Superior temporal gyrus (tissue), 1 donor: ENCODE measurements around the gene ZNF613.
"Not testable (repeated sequence)": the region's sequence is repeated elsewhere in the genome, so short reads cannot be mapped to it uniquely, and the experiment has no call there.

ENCODE experiments used
- DNase-seq: peaks from one replicate; pipeline ENCODE4 v3.0.0-alpha.2; 2016; ENCODE audit errors: extremely low spot score

The ZNF613 gene

DNA sequence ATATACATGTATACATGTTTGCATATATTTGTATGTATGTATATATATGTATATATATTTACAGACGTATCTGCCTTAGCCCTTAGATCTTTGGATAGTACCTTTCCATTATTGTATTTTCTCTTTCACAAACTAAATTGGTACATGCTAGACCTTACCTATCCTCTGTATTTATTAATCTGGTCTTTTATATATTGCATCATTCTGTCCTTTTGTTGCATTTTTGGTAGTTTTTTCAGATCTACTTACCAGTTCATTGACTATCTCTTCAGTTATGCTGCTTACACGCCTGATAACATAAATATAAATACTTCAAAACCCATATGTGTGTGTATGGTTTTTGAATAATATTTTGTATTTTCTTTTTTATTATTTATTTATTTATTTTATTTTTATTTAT is 11.7 kb downstream of the ZNF613 start:
- DNase-seq = no peak

DNA sequence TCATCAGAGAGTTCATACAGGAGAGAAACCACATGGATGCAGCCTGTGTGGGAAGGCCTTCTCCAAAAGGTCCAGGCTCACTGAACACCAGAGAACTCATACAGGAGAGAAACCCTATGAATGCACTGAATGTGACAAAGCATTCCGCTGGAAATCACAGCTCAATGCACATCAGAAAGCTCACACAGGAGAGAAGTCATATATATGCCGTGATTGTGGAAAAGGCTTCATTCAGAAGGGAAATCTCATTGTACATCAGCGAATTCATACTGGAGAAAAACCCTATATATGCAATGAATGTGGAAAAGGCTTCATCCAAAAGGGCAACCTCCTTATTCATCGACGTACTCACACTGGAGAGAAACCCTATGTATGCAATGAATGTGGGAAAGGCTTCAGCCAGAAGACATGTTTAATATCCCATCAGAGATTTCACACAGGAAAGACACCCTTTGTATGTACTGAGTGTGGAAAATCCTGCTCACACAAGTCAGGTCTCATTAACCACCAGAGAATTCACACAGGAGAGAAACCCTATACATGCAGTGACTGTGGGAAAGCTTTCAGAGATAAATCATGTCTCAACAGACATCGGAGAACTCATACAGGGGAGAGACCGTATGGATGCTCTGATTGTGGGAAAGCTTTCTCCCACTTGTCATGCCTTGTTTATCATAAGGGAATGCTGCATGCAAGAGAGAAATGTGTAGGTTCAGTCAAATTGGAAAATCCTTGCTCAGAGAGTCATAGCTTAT is 17.7 kb downstream of the ZNF613 start:
- no peak for DNase-seq

DNA sequence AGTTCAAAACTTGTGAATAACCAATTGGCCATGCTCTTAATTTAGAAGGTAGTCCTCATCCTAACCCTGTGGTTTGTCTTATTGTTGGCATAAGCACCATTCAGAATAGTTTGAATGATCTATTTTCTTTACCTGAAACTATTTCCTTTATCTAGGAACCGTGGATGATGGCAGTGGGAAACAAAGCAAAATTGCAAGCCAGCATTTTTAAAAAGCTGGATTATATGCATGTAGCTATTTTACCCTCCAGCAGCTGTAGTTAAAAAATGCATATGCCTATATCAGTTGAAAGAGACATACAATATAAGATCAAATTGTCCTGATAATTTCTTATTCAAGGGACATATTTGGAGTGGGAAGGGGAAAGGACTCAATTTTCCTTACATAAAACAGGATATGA is 19.3 kb downstream of the ZNF613 start:
- DNase-seq = no peak

DNA sequence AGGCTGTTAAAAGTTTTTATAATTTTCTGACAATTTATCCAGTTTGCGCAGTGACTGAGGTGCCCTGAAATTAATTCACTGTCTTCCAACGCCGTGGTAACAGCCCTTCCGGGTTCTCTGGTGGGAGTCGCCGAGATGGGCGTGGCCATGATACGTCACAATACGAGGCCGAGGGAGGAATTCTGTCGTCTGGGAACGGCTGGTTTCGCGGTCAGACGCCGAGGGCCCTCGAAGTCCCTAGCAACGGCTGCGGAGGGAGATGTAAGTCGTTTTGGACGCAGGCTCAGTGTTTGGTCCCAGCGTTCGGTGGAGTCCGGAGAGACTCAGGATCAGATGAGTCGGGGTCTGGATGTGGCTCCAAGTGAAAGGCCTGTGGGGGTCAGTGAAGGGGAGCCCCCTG is 21.7 kb downstream of the ZNF613 start:
- DNase-seq = no peak

DNA sequence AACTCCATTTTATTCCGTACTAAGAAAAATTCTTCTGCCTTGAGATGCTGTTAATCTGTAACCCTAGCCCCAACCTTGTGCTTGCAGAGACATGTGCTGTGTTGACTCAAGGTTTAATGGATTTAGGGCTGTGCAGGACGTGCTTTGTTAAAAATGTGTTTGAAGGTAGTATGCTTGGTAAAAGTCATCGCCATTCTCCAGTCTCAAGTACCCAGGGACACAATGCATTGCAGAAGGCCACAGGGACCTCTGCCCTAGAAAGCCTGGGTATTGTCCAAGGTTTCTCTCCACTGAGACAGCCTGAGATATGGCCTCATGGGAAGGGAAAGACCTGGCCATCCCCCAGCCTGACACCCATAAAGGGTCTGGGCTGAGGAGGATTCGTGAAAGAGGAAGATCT is 30.6 kb downstream of the ZNF613 start:
- not testable (repeated sequence) for DNase-seq

DNA sequence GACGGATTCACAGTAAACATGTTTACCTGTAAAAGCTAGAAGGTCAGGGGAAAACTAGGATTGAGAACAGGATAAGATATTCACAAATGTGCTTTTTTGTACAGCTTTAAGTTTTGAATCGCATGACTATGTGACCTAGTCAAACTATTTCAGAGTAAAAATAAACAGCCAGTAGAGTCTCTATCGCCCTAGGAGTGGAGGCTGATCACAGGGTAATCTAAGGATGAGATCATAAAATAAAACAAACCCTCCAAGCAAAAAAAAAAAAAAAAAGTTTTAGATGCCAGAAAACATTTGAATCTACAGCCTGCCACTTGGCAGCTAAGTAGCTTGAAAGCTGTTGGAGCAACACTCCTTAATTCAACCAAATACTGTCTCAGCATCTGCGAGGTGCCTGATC is 32.5 kb downstream of the ZNF613 start:
- DNase-seq = peak; percentile 11

DNA sequence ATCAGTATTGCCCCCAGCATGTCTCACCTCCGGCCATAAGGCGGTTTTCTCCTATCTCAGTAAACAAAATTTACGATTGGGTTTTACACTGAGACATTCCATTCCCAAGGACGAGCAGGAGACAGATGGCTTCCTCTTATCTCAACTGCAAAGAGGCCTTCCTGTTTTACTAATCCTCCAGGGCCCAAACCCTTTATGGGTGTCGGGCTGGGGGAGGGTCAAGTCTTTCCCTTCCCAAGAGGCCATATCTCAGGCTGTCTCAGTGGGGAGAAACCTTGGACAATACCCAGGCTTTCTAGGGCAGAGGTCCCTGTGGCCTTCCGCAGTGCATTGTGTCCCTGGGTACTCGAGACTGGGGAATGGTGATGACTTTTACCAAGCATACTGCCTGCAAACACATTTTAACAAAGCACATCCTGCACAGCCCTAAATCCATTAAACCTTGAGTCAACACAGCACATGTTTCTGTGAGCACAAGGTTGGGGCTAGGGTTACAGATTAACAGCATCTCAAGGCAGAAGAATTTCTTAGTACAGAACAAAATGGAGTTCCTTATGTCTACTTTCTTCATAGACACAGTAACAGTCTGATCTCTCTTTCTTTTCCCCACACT is 33.5 kb downstream of the ZNF613 start:
- DNase-seq = not testable (repeated sequence)

DNA sequence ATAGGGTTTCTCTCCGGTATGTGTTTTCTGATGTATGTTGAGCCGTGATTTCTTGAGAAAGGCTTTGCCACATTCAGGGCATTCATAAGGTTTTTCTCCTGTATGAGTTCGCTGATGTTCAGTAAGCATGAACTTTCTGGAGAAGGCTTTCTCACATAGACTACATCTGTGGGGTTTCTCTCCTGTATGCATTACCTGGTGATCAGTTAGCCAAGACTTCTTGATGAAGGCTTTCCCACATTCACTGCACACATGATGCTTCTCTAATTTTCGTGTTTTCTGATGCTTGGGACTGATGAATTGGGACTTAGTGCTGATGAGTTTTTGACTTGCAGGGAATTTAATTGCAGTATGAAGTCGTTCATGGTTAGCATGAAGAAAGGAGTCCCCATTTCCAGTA is 38.3 kb downstream of the ZNF613 start:
- DNase-seq = no peak

DNA sequence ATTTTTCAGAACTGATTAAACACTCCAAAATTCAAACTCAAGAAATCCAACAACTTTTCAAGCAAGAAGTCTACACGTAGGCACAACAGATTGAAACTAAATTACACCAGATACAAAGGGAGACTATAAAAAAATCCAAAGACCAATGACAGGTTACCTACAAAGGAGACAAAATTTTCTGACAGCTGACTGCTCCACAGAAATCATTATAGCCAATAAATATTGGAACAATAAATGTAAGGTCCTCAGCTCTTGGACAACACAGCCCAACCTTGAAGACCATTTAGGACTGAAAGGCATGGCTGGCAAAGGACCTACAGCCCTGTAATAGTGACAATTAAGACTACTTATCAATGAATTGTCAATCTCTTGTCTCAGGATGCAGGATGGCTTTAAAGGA is 43.4 kb downstream of the ZNF613 start:
- no peak for DNase-seq

DNA sequence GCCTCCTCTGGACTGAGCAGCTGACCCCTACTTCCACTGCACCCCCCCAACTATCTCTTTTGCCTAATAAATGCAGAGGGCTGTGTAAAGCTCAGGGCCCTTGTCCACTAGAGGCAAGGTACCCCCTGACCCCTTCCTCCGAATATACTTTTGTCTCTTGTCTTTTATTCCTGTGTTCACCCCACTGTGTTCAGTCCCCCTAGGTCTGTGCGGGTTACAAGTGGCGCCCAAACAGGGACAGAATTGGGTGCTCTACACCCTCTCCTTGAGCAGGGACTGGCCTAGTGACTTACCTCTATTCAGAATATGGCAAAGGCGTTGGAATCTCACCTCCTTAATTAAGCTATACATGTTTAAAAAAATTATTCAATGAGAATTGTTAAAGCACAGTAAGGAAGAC is 44.4 kb downstream of the ZNF613 start:
- no peak for DNase-seq

DNA sequence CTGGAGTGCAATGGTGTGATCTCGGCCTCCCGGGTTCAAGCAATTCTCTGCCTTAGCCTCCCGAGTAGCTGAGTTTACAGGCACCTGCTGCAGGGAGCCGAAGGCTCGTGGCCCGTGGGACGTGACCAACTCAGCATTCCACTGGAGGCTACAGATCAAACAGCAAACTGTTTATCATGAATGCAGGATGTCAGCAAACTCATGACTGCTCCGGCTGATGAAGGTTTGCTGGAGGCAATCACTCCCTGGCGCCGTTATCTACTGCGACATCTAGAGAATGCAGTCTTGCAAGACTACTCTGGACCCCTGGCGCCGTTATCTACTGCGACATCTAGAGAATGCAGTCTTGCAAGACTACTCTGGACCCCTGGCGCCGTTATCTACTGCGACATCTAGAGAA is 48.5 kb downstream of the ZNF613 start:
- not testable (repeated sequence) for DNase-seq

DNA sequence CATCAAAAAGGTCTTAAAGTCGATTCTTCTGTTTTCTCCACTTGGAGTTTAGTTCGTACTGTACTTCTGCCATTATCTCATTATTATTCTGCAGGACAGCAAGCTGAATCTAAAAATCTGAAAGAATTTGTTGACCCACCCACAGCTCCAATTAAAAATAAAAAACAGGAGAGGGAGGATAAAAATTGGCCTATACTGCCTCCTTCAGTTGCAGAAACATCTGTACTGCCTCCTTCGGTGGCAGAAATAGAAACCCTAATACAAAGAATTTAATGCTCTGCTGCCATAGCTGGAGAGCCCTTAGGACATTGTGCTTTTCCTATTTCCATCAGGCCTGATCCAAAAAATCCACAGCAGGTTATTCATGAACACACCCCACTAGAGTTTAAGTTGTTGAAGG is 49.6 kb downstream of the ZNF613 start:
- no peak for DNase-seq

DNA sequence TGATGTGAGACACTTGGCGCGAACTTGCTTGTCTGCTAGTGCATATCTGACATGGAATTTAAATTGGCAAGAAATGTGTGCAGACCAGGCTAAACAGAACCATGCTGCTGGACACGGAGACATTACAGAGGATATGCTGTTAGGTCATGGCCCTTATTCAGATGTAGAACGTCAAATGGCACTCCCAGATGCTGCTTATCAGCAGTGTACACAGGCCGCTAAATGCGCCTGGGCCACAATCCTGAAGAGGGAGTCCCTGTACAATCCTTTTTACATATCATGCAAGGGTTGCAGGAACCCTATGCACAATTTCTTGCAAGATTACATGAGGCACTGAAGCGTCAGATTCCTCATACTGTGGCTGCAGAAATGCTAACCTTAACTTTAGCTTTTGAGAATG is 50.1 kb downstream of the ZNF613 start:
- no peak for DNase-seq

DNA sequence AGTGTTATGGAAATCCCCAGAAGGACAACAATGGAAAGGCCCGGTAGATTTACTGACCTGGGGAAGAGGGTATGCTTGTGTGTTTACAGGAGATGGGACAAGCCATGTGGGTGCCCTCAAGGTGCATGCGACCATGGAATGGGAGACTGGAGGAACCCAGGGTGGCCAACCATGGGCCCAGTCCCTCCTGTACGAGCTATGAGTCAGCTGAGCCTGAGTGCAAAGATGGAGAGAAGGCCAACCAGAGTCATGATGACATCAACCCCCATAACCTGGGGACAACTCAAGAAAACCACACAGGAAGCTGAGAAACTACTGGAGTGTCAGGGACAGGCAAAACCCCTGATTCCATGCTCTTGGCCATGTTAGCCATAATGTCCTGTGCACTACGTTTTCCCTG is 51.6 kb downstream of the ZNF613 start:
- no peak for DNase-seq

DNA sequence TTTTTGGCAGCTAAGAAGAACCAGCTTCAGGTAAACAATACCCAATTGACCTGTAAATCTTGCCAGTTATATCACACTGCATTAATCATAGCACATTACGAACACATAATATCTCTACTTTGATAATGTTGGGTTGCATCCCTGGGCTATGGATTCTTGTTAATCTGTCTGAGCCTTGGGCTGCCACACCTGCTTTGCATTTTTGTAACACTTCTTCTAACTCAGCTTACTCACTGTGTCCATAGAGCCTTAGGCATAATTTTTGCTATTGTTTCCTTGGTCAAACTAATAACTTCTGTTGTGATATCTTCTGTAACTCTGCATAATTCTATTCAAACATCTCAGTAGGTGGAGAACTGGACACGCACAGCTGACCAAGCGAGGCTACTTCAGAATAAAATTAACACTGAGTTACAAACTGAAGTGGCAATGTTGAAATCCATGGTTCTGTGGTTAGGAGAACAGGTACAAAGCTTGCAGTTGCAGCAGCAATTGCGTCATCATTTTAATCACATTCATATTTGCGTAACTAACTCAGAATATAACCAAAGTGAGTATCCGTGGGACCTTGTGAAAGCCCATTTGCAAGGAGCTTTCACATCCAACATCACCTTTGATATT is 53.0 kb downstream of the ZNF613 start:
- no peak for DNase-seq

DNA sequence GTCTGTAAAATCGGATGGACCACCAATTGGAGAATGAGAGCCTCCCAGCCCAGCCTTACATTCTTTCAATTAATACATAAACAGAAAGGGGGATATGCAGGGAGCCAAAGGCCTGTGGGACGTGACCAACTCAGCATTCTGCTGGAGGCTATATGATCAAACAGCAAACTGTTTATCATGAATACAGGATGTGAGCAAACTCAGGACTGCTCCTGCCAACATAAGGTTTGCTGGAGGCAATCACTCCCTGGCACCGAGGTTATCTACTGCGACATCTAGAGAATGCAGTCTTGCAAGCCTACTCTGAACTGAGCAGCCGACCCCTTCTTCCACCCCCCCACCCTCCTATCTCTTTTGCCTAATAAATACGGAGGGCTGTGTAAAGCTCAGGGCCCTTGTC is 53.7 kb downstream of the ZNF613 start:
- DNase-seq = not testable (repeated sequence)

DNA sequence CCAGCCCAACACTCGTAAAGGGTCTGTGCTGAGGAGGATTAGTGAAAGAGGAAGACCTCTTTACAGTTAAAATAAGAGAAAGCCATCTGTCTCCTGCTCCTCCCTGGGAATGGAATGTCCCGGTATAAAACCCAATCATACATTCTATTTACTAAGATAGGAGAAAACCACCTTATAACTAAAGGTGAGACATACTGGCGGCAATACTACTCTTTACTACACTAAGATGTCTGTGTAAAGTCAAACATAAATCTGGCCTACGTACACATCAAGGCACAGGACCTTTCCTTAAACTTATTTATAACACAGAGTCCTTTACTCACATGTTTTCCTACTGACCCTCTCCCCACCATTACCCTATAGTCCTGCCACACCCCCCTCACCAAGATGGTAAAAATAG is 56.1 kb downstream of the ZNF613 start:
- no peak for DNase-seq

DNA sequence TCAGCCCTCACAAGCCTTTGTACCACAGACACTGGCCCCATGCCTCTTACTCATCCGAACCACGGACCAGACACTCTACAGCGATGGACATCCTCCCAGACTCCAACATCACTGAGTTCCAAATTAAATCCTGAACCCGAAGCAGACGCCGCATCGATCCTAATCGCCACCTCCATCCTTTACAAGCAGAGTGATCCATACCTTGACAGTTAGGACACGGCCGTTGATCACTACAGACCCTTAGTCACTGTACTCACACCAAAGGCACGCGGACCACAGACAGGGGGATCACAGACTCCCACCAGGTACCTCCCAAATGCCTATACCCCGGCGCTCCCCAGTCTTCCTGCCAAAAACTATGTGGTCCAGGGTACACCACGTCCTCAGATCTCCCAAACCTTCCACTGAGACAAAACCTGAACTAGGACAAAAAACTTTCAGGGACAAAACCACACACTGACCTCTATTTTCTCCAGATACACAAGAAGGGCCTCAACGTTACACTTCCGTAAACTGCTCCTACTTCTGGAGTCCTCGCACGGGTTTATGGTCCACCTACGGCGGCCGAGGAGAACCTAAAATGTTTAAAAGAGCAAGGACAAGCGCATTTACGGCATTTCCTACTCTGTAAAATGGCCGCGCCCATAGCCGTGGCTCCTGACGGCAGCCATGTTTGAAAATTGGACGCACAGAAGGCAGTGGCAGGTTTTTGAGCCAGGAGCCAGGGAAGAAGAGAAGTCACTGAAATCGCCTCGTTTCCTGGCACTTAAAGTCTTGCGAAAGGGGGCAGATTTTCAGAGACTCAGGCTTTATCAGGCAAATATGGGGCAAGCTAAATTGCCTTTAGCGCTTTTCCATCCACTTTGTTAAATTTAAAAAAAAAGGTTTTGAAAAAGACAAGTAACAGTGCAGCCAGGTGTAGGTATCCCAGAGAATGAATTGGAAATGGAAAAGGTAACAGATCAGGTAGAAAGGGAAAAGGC is 59.3 kb downstream of the ZNF613 start, which contains the start of gene ZNF350:
ZNF350 (minus strand) TSS at position 532 of the 983 bp plus-strand sequence. CDS start 12,480 bp downstream, outside the sequence.
- DNase-seq = peak; percentile 97

DNA sequence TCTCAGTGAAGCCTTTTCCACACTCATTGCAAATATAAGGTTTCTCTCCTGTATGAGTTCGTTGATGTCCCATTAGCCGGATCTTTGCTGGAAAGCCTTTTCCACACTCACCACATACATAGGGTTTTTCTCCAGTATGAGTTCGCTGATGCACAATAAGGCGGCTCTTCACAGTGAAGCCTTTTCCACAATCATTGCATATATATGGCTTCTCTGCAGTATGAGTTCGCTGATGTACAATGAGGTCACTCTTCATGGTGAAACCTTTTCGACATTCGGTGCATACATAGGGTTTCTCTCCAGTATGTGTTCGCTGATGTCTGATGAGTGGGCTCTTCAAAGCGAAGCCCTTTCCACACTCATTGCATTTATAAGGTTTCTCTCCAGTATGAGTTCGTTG is 66.2 kb downstream of the ZNF613 start:
- DNase-seq = no peak

DNA sequence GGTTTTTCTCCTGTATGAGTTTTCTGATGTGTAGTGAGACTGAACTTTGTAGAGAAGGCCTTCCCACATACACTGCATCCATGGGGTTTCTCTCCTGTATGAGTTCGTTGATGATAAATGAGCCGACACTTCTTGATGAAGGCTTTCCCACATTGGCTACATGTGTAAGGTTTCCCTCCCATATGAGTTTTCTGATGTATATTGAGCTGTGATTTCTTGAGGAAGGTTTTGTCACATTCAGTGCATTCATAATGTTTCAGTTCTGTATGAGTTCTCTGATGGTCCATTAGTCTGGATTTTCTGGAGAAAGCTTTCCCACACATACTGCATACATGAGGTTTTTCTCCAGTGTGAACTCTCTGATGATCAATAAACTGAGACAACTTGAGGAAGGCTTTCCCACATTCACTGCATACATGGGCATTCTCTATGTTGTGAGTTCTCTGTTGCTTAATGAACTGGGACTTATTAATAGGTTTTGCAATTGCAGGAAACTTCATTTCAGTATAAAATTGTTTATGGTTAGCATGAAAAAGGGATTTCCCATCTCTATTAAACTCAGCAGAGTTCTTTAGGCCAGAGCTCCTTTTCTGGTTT is 66.9 kb downstream of the ZNF613 start:
- no peak for DNase-seq
